NCI-H2081 (cell line): ENCODE results near the gene RELT.

Experiments used
- DNase-seq, 2 experiments: peaks; one replicate each; lab custom pipeline; 2025; lab: John Stamatoyannopoulos, UW

RELT gene

GRCh38 chr11:73391665-73392064 lies 15.5 kb downstream of the RELT start:
- DNase-seq = no peak

- DNase-seq = no peak
Measured at GRCh38 chr11:73392108-73393010, 16.2 kb downstream of the RELT start.

GRCh38 chr11:73393011-73393380 lies 16.8 kb downstream of the RELT start:
- DNase-seq = no peak

GRCh38 chr11:73393479-73394415 lies 17.5 kb downstream of the RELT start:
- peak; percentile 65 to 66 for DNase-seq

GRCh38 chr11:73394416-73395296 lies 18.5 kb downstream of the RELT start:
- DNase-seq = no peak

GRCh38 chr11:73395297-73396208 lies 19.4 kb downstream of the RELT start:
- DNase-seq = no peak

- no peak for DNase-seq
Measured at GRCh38 chr11:73396251-73396930, 20.2 kb downstream of the RELT start.

- no peak for DNase-seq
Measured at GRCh38 chr11:73396985-73397384, 20.8 kb downstream of the RELT start.

- DNase-seq = no peak
Measured at GRCh38 chr11:73397468-73398131, 21.4 kb downstream of the RELT start.

- DNase-seq = no peak
Measured at GRCh38 chr11:73398132-73398526, 21.9 kb downstream of the RELT start.

GRCh38 chr11:73398721-73399120 lies 22.5 kb downstream of the RELT start:
- DNase-seq = no peak

GRCh38 chr11:73399159-73399590 lies 23.0 kb downstream of the RELT start:
- DNase-seq = no peak

- DNase-seq = no peak
Measured at GRCh38 chr11:73399636-73400035, 23.4 kb downstream of the RELT start.

- DNase-seq = no peak
Measured at GRCh38 chr11:73400293-73400692, 24.1 kb downstream of the RELT start.

GRCh38 chr11:73401217-73401923 lies 25.2 kb downstream of the RELT start:
- DNase-seq = no peak

- no peak for DNase-seq
Measured at GRCh38 chr11:73401924-73402833, 26.0 kb downstream of the RELT start.

GRCh38 chr11:73402834-73403185 lies 26.6 kb downstream of the RELT start:
- DNase-seq = no peak

GRCh38 chr11:73403541-73403940 lies 27.3 kb downstream of the RELT start:
- no peak for DNase-seq
